GM12873 (cell line): ENCODE data around the gene CALML5.

ENCODE experiments used
- CTCF ChIP-seq: IDR thresholded peaks from 2 replicates; pipeline ENCODE4 v1.5.1; 2012; ENCODE audit warnings: low read depth, mild to moderate bottlenecking, moderate library complexity, low read length, control low read depth; ENCODE audit not compliant: insufficient read depth; ENCODE audit errors: missing control alignments

The CALML5 gene

DNA sequence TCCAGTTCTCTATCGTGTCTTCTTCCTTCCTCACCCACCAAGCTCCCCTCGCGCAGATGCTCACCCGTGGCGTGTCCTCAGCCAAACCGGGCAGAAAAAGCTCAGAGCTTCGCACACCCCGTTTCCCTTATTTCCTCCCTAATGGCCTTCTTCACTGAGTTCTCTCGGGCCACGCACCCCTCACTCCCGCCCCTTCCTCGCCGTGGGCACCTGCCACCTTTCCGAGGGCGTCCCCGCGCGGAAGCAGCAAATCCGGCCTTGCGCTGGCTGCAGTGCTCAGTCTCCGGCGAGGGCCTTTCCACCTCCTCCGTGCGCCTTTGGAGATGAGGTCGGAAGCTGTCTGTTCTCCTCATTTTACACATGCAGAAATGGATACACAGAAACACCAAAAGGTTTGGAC lies 13.0 kb upstream of the CALML5 start:
- no peak for TF ChIP-seq CTCF

DNA sequence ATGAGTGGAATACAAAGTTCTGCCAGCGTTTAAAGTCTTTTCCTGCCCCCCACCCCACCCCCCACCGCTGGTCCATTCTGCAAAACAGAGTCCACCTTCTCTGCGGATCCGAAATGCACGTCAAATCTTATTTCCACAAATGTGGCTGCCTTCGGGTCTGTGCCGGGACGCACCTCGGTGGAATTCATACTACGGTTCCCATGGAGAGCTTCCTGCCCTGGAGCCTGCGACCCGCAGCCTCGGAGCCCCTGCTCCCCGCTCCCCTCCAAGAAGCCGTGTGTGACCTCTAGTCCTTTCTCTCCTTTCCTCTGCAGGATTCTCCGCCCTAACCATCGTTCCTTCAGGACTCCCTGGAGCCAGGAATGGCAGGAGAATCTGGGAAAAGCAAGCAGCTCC lies 12.5 kb upstream of the CALML5 start:
- TF ChIP-seq CTCF, result no peak

DNA sequence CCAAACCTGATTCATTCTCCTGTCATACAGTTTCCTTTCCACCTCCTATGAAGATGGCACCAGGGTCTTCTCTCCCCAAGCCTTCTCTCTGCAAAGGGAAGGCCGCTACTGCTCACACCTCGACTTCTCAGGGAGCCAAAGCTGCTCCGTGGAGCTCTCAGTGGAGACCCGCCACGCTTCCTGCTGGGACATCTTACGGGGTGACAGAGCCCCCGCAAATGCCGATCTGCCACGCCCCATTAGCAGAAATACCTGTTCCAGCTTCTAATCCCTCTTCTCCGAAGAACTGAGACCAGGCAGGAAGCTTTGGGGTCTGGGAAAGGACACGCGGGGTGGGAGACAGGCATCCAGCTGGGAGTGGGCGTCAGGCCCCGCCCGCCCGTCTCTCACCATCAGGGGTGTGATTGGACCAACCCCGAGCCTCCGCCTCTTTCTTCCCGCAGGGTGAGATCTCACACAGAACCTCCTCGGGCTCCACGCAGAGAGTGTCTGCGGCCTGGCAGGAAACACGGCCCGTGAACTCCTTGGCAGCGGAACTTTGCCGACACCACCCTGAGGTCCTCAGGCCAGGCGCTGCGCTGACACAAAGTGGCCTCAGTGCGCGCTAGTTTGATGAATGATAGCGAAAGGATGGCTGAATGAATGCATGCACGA lies 12.0 kb upstream of the CALML5 start:
- no peak for TF ChIP-seq CTCF

DNA sequence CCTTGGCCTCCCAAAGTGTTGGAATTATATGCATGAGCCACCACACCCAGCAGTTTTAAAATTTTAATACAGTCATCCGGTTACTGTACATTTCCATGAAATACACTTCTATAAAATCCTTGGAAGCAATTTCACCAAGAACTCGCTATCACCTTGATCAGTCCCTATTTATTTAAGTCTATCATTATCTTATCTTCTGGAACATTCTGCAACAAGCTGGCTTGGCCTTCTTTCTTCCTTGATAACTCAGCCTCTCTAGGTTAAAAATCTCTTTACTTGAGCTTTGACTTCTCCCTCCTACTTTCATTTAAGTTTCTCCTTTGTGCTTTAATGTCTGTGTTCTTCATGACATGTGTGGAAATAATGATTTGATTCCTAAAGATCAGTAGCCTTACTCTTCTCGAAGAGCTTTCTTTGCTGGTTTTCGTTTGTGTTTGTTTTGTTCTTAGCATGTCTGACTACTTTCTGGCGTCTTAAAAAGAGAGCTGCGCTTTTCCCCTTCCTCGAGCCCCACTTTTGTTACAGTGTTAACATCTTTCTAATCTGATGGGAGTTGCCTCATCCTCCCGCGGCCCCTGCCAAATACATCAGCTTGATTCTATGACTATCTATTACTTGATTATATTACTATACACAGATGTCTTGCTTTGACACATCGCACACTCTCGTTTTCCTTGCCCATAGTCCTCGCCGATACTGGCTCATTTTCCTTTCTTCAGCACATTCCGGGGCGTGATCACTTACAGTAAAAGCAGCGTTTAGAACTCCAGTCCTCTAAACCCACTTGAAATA lies 11.1 kb upstream of the CALML5 start:
- TF ChIP-seq CTCF, result no peak

DNA sequence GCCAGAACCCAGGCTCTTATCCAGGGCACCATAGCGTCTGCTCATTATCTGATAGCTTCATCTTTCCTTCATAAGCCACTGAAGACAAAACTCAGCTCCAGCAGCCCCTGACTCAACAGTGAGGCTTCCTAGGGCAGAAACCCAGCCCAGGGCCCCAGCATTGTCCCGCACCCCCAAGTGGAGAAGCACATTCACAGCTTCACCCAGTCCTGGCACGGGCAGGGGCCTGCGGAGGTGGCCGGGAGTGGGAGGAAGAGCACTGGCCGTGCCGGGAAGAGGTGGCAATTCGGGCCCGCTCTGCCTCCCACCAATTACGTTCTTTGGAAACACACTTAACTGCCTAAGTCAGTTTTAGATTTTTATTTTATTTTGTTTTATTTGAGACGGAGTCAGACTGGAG lies 10.3 kb upstream of the CALML5 start:
- TF ChIP-seq CTCF, result no peak

- no peak for TF ChIP-seq CTCF
Observed at GRCh38 chr10:5509236-5509635, 9.9 kb upstream of the CALML5 start.

DNA sequence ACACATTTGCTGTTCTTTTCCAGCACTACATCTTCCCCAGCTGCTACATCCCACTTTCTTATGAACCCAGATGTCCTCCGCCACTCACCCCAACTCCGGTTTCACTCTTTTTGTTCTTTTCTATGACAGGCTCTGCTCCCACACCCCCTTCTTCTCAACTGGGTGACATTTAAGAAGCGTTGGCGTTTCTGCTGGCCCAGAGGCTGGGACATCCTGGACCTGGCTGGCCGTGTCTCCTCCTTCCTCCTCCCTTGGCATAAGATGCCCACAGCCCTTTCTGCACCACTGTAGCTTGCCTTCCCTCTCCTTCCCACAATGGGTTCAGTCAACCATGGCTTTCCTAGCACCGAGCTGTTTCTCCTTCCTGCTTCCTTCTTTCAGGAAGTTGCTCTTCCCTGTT lies 9.4 kb upstream of the CALML5 start:
- no peak for TF ChIP-seq CTCF
